ENCODE results near the gene SCAPER. TPM values are rescaled to one million over a fixed set of nuclear protein-coding genes. Genes with fewer than 3 reads are reported as not detected.

The SCAPER gene
- total RNA-seq, 1 donor, result 30.5 TPM

DNA sequence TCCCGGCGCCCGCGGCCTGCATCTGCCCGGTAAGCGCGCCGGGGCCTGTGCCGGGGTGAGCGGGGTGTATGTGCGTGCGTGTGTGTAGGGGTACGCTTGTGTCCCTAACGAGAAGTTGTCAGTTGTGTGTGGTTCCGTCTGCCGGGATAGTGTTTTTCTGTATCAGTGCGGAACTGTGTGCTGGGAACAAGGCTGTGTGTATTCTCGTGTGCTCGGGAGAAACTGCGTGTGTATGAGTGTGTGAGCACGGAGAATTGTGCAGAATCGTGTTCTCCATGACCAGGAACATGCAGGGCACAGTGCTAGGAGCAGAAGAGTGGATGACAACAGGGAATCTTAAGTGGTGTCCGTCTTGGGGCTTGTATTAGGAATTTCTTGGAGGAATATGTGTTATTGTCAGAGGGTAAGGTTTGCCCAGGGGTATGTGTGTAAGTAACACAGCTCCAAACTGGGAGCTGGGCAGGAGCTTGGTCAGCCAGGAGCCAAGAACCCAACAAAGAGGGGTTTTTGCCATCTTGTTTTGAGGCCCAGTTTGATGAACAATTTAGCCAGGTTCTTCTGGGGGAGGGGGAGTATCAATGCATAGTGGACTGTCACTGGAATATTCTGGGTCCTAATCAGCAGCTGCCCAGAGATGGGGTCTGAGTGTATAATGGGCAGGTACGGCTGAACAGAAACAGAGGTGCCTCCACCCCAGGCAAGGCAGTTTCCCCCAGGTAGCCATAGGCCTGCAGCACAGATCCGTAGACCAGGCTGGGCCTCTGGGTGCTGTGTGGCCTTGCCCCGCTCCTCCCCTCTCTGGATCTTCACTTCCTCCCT, 566.4 kb downstream of the SCAPER start:
- Histone ChIP-seq H3K27me3 (ENCODE audit: insufficient read depth, low read length) (peaks cover 98% of the 10 kb centered on the region), H3K9me3 (ENCODE audit: low read depth, low read length) (no peaks in the 10 kb centered on the region), H3K4me3 (ENCODE audit: low read length) (peak overlapping the region; percentile 12), H3K4me1 (ENCODE audit: insufficient read depth, low read length) (peaks cover 89% of the 10 kb centered on the region)

GRCh38 chr15:76337696-76338485, 567.2 kb downstream of the SCAPER start:
- Histone ChIP-seq H3K9me3 (ENCODE audit: low read depth, low read length) (no peaks in the 10 kb centered on the region), H3K27me3 (ENCODE audit: insufficient read depth, low read length) (peaks cover 96% of the 10 kb centered on the region), H3K4me3 (ENCODE audit: low read length) (peak overlapping the region; percentile 32), H3K4me1 (ENCODE audit: insufficient read depth, low read length) (peaks cover 81% of the 10 kb centered on the region)

GRCh38 chr15:76337059-76337695, 568.0 kb downstream of the SCAPER start:
- H3K4me1 ChIP-seq (ENCODE audit: insufficient read depth, low read length), result peaks cover 74% of the 10 kb centered on the region
- peaks cover 93% of the 10 kb centered on the region for H3K27me3 ChIP-seq (ENCODE audit: insufficient read depth, low read length)
- no peaks in the 10 kb centered on the region for H3K9me3 ChIP-seq (ENCODE audit: low read depth, low read length)
- peak overlapping the region; percentile 32 for H3K4me3 ChIP-seq (ENCODE audit: low read length)

DNA sequence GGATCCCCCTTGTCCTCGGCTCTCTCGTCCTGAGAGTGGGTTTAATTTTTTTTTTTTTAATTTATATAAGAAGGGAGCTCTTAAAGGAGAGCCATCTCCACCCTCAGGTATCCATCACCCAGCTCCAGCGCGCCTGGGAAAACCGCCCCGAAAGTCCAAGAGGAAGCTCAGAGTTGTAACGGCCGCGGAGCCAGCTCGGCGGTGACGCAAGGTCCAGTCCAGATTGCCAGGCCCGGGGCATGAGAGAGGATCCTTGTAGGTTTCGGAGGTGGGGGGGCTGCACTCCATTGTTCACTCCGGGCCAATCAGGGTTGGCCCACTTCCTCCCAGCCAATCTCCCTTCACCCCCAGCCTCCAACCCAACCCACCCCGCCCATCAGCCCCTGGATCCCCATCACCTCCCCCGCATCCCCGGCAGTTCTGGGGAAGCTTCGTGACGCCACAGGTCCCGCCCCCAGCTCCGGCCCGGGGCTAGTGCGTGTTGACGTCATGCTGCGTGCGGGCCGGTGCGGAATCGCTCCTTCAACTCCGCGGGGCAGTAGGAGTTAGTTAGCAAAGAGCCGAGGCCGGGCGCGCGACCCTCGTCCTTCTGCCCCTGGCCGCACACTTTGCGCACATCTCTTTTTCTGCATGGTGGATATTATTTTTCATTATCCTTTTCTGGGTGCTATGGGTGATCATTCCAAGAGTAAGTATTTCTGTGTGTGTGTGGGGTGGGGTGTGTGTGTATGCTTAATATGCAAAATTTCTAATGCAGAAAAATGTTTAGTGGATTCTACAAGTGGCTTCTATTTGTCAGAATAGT, 568.7 kb downstream of the SCAPER start, which contains the start of gene ISL2:
ISL2 (plus strand) TSS at position 520 of the 805 bp plus-strand sequence; CDS start at position 631, 111 bp downstream.
- peak within 1 kb of the TSS; percentile 32 for H3K4me3 ChIP-seq (ENCODE audit: low read length)
- peaks cover 67% of the 10 kb centered on the region for H3K4me1 ChIP-seq (ENCODE audit: insufficient read depth, low read length)
- no peaks in the 10 kb centered on the region for H3K9me3 ChIP-seq (ENCODE audit: low read depth, low read length)
- peaks cover 85% of the 10 kb centered on the region for H3K27me3 ChIP-seq (ENCODE audit: insufficient read depth, low read length)

DNA sequence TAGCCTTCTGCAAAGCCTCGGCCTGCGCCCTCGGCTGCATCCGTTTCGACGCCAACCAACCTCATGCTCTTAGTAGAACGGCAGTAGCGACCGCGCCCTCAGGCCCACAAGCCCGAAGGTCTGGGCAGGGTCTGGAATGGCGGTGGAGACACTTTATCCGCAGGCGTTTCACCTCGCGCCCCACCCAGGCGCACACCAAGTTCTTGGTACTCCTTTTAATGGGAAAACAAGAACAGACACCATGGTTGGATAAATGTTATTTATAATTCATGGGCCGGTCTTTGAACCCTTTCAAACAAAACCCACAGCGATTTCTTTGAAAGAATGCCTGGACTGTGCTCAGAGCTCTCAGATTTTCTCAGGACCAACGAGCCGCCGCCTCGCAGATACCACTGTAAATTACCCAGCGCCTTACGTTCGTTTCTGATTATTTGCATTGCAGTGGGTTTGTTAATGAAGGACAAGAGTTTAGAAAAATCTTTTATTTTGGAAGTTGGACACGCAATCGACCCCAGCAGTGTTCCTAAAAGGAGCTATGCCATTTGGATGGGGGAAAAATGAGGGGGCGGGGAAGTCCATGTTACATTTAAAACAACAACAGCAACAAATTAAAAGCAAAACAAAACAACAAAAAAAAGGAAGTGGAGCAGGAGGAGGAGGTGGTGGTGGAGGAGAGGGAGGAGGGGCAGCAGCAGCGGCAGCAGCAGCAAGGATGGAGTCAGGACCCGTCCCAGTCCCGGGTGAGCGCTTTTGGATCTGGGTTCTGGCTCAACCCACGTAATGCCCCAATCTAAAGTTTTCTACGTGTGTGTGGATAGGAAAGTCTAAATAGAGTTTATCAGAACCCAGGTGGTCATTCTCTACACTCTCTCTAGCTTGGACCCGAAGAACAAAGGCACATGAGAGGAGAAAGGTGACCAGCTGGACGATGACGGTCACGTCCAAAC, 569.6 kb downstream of the SCAPER start:
- Histone ChIP-seq H3K4me3 (ENCODE audit: low read length) (peak overlapping the region; percentile 32), H3K27me3 (ENCODE audit: insufficient read depth, low read length) (peaks cover 77% of the 10 kb centered on the region), H3K4me1 (ENCODE audit: insufficient read depth, low read length) (peaks cover 58% of the 10 kb centered on the region), H3K9me3 (ENCODE audit: low read depth, low read length) (no peaks in the 10 kb centered on the region)

GRCh38 chr15:76334438-76335306, 570.5 kb downstream of the SCAPER start:
- Histone ChIP-seq H3K4me1 (ENCODE audit: insufficient read depth, low read length) (peaks cover 49% of the 10 kb centered on the region), H3K4me3 (ENCODE audit: low read length) (peak overlapping the region; percentile 32), H3K27me3 (ENCODE audit: insufficient read depth, low read length) (peaks cover 68% of the 10 kb centered on the region), H3K9me3 (ENCODE audit: low read depth, low read length) (no peaks in the 10 kb centered on the region)

DNA sequence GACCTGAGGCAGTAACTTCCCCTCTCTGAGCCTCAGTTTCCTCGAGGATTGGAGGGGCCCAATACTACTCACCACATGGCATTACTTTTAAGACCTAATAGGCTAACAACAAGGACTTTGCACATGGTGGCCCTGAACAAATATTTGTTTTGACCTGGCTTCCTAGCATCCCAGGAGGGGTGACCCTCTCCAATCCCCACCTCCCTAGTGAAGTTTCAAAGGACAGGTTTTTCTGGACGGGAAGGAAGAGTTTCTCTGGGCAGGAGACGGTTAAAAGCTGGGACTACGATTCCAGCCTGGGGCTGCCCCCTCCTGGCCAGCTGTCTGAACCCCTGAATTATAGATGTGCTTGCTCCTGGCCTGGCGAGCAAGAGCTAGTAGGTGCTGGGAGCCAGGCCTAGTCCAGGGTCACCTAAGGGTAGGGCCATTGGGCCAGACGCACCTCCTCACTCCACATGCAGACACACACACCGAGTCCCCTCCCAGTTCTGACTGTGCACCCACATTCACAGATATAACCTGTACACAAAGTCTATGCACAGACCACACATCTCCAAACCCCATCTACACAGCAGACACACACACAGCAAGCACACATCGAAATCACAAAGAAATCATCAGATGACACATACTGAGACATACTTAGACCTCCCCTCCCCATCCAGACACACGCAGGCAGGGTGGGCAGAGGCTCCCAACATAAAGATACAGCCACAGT, 571.3 kb downstream of the SCAPER start:
- H3K27me3 ChIP-seq (ENCODE audit: insufficient read depth, low read length), result peaks cover 60% of the 10 kb centered on the region
- H3K4me3 ChIP-seq (ENCODE audit: low read length), result no peak overlapping the region
- no peaks in the 10 kb centered on the region for H3K9me3 ChIP-seq (ENCODE audit: low read depth, low read length)
- peaks cover 41% of the 10 kb centered on the region for H3K4me1 ChIP-seq (ENCODE audit: insufficient read depth, low read length)

GRCh38 chr15:76333309-76333708, 571.8 kb downstream of the SCAPER start:
- Histone ChIP-seq H3K4me1 (ENCODE audit: insufficient read depth, low read length) (peaks cover 35% of the 10 kb centered on the region), H3K9me3 (ENCODE audit: low read depth, low read length) (no peaks in the 10 kb centered on the region), H3K27me3 (ENCODE audit: insufficient read depth, low read length) (peaks cover 54% of the 10 kb centered on the region), H3K4me3 (ENCODE audit: low read length) (no peak overlapping the region)

DNA sequence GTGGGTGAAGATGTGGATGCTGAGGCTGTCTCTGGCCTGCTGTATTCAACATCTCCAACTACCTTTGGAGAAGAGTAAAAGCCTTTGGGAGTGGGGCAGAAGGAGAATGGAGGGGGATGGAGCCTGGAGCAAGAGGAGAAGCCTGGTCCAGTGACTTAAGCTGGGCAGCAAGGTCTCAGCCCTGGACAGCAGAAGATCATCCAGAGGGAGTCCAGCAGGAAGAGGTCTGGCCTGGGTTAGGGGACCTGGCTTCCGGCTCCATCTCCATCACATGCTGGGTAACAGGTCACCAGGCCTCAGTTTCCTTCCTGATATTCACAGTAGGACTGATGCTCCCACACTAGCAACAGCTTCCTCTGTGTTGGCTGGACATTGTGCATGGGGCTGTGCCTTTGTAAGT, 572.3 kb downstream of the SCAPER start:
- no peak overlapping the region for H3K4me3 ChIP-seq (ENCODE audit: low read length)
- no peaks in the 10 kb centered on the region for H3K9me3 ChIP-seq (ENCODE audit: low read depth, low read length)
- H3K27me3 ChIP-seq (ENCODE audit: insufficient read depth, low read length), result peaks cover 50% of the 10 kb centered on the region
- peaks cover 30% of the 10 kb centered on the region for H3K4me1 ChIP-seq (ENCODE audit: insufficient read depth, low read length)

DNA sequence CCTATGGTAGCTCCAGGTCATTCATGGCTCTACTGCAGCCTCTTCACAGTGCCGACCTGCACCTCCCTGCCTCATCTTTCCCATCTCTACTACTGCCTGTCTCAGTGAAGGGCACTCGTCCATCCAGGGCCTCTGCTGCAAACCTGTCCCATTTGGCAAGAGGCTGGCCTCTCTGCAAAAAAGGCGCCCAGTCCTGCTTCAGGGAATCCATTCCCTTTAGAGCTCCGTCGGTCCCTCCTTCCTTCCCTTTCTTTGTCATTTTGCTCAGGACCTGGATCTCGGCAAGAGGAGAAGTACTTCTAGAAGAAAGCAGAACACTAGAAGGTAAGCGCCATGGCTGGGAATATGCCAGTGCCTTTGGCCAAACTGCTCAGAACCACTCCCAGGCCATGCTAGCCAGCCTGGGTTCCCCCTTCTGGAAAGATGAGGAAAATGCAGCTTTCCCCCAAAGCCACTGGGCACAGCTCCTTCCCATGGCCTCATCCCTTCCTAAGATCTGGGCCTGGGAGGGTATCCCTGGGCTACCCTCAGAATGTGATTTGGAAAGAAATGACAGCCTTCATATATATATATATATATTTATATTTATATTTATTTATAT, 575.0 kb downstream of the SCAPER start:
- Histone ChIP-seq H3K9me3 (ENCODE audit: low read depth, low read length) (no peaks in the 10 kb centered on the region), H3K4me3 (ENCODE audit: low read length) (no peak overlapping the region), H3K4me1 (ENCODE audit: insufficient read depth, low read length) (peaks cover 4% of the 10 kb centered on the region), H3K27me3 (ENCODE audit: insufficient read depth, low read length) (peaks cover 32% of the 10 kb centered on the region)

DNA sequence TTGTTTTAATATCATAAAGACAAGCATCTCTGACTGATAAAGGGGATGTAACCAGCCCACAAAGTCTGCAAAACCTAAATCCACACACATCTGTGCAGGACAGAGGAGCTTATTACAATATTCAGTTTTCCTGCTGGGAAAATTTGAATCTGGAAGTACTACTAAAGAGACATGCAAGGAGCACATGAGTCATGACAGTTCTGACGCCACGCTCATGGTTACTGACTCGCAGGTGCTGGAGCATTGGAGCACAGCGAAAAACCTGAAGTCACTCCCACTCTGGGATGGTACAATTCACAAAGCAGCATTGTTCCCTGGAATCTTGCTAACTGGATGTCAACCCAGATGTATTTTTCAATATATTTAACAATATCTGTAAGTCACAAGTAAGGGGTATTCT, 576.2 kb downstream of the SCAPER start:
- Histone ChIP-seq H3K27me3 (ENCODE audit: insufficient read depth, low read length) (peaks cover 29% of the 10 kb centered on the region), H3K9me3 (ENCODE audit: low read depth, low read length) (no peaks in the 10 kb centered on the region), H3K4me1 (ENCODE audit: insufficient read depth, low read length) (no peaks in the 10 kb centered on the region), H3K4me3 (ENCODE audit: low read length) (no peak overlapping the region)

DNA sequence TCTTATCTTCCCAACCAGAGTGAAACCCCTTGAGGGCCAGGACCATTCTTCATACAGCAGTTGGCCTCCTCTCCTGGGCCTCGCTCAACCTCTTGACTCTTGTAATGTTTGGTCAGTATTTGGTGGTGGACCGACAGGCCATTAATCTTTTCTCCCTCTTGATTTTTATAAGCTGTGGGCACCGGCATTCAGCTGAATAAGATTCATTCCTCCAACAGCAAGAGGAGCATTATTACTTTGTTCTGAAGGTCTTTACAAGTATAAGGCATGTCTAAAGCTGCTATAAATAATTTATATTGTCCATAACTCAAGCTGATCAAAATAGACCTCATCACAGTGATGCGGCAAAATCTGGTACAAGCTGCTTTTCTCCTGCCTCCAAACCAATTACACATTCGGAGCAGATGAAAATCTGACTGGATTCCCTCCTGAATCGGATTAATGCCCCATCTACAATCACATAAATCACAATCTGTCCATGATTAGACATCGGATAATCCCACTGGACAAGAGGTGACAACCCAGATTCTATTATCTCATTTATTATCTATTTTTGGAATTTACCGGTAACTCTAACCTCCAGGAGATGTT, 576.9 kb downstream of the SCAPER start:
- Histone ChIP-seq H3K4me3 (ENCODE audit: low read length) (no peak overlapping the region), H3K27me3 (ENCODE audit: insufficient read depth, low read length) (peaks cover 26% of the 10 kb centered on the region), H3K4me1 (ENCODE audit: insufficient read depth, low read length) (no peaks in the 10 kb centered on the region), H3K9me3 (ENCODE audit: low read depth, low read length) (no peaks in the 10 kb centered on the region)
